Naive thymus-derived CD4-positive, alpha-beta T cell (primary cell): Measurements from ENCODE around the gene EXOC6B. TPM values are rescaled to one million over a fixed set of nuclear protein-coding genes. Genes with fewer than 3 reads are reported as not detected.

Experiments
- ATAC-seq: fragments of 150-1000 bp; cut with Tn5 transposase; 2 replicates; pipeline ENCODE4 v1.10.0; 2021; ENCODE audit warnings: mild to moderate bottlenecking, moderate library complexity
- CTCF ChIA-PET: fragments of 350-600 bp; sonication (Branson Sonifier 250); formaldehyde crosslinking; loops from one replicate; lab custom pipeline; 2021; ENCODE audit warnings: antibody characterized with exemption; lab: Charles Lee
- POLR2A ChIA-PET: fragments of 350-600 bp; sonication (Branson Sonifier 250); formaldehyde crosslinking; loops from one replicate; lab custom pipeline; 2021; ENCODE audit warnings: antibody characterized with exemption, inconsistent platforms; lab: Charles Lee
- DNase-seq, 9 donors: peaks; one replicate each; pipeline versions ENCODE4 v3.0.0 to v3.0.0-alpha.2; 2020 to 2022; ENCODE audit warnings: mixed read lengths in 1 of 9
- H3K27ac ChIP-seq: one replicate; pipeline ENCODE4 v1.7.0; 2013; ENCODE audit warnings: mild to moderate bottlenecking, low read depth, low read length, moderate library complexity
- H3K27me3 ChIP-seq, 2 donors: one replicate each; pipeline ENCODE4 v1.7.0; 2013; ENCODE audit warnings: low read length in 2 of 2, mild to moderate bottlenecking in 2 of 2, moderate library complexity in 2 of 2; ENCODE audit not compliant: control insufficient read depth in 2 of 2, insufficient read depth in 2 of 2
- H3K36me3 ChIP-seq, 3 experiments: 1 replicate in 2 of 3; 2 replicates in 1 of 3; pipeline ENCODE4 v1.7.0; 2013; ENCODE audit warnings: low read length in 3 of 3, mild to moderate bottlenecking in 3 of 3, moderate library complexity in 1 of 3; ENCODE audit not compliant: insufficient read depth in 3 of 3, control insufficient read depth in 2 of 3
- H3K4me1 ChIP-seq, 2 donors: one replicate each; pipeline ENCODE4 v1.7.0; 2013; ENCODE audit warnings: low read length in 2 of 2, mild to moderate bottlenecking in 2 of 2, moderate library complexity in 1 of 2; ENCODE audit not compliant: control insufficient read depth in 2 of 2, insufficient read depth in 2 of 2
- H3K4me3 ChIP-seq: 2 replicates; pipeline ENCODE4 v1.7.0; 2013; ENCODE audit warnings: mild to moderate bottlenecking, low read length
- H3K9me3 ChIP-seq, 3 experiments: 1 replicate in 2 of 3; 2 replicates in 1 of 3; pipeline ENCODE4 v1.7.0; 2013; ENCODE audit warnings: low read length in 3 of 3; ENCODE audit not compliant: control insufficient read depth in 2 of 3
- H3K27ac Mint-ChIP-seq, 9 donors: one replicate each; pipeline ENCODE4 v1.8.0; 2020 to 2022; ENCODE audit warnings: mixed read lengths in 9 of 9, mild to moderate bottlenecking in 8 of 9, moderate library complexity in 5 of 9, inconsistent platforms in 2 of 9
- H3K27me3 Mint-ChIP-seq, 5 donors: one replicate each; pipeline ENCODE4 v1.8.0; 2021 to 2022; ENCODE audit warnings: mixed read lengths in 5 of 5, mild to moderate bottlenecking in 1 of 5
- H3K36me3 Mint-ChIP-seq, 5 donors: one replicate each; pipeline ENCODE4 v1.8.0; 2020 to 2022; ENCODE audit warnings: mixed read lengths in 5 of 5, mild to moderate bottlenecking in 3 of 5, inconsistent platforms in 1 of 5
- H3K4me1 Mint-ChIP-seq, 7 donors: one replicate each; pipeline ENCODE4 v1.8.0; 2020 to 2022; ENCODE audit warnings: mixed read lengths in 7 of 7, mild to moderate bottlenecking in 3 of 7, inconsistent platforms in 1 of 7
- H3K4me3 Mint-ChIP-seq, 10 donors: one replicate each; pipeline ENCODE4 v1.8.0; 2020 to 2022; ENCODE audit warnings: mild to moderate bottlenecking in 10 of 10, mixed read lengths in 10 of 10, moderate library complexity in 6 of 10, inconsistent platforms in 2 of 10
- H3K9me3 Mint-ChIP-seq, 11 donors: one replicate each; pipeline ENCODE4 v1.8.0; 2020 to 2022; ENCODE audit warnings: mixed read lengths in 11 of 11, mild to moderate bottlenecking in 4 of 11, inconsistent platforms in 1 of 11, moderate library complexity in 1 of 11
- intact Hi-C, 2 donors: fragments of 100-400 bp; cut with micrococcal nuclease; formaldehyde crosslinking; loops; one replicate each; pipeline ENCODE4 v1.15.1; 2023
- polyA plus RNA-seq, 2 donors: library from polyadenylated mRNA; unstranded; fragments of 300-500 nt; fragmentation: Illumina TruSeq; gene quantifications; one replicate each; pipeline ENCODE4 v1.2.3, GENCODE V29; 2021
- total RNA-seq, 6 experiments: library from RNA in 5 of 6; stranded (reverse) in 5 of 6; gene quantifications; 1 replicate in 5 of 6; 2 replicates in 1 of 6; pipeline ENCODE4 v1.2.3 and lab custom pipeline; 2021 to 2026

The EXOC6B gene
- 10 to 100 TPM; 14.3 to 21.9 (median 18.0) TPM for total RNA-seq
- polyA plus RNA-seq, result 1 to 10 TPM; 3.5 to 3.8 TPM
- total RNA-seq (lab: John Stamatoyannopoulos, UW), result 31.0 reads per million, percentile 60 among the genes with 10 or more reads in this experiment

DNA sequence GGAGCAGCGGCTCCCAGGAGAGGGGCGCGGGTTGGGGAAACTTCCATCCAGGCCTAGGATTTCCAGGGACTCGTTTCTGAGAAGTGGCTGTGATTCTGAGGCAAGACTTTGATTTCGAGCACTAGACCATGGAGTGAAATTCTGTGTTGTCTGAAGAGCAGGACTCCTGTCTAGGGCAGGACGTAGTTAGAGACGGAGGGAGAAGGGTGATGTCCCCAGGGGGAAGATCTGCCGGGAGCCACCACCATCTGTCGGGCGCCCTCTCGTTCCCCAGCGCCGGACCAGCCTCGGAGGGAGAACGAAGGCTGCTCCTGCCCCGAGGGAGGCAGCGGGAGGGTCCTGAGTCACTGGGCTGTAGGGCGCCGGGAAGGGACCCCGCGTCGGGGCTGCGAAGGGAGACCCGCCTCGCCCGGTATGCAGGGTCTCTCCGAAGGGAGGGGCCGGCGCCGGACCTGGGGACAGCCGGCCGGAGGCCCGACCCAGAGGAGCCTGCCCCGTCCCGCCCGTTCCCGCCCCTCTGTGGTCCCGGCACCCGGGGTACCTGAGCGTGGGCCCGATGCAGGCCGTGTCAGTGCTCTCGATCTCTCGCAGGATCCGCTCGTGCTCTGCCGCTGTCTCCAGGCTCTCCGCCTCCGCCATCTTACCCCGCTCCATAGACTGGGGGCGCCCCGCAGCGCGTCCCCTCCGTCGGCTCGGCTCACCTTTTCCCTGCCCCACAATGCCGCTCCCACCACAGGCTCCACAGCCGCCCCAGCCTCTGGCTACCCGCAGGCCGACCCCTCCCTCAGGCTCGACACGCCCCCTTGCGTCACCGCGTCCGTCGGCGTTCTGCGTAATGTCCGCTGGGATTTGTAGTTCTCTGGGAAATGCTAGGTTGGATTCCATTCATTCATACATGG, at the start of gene EXOC6B:
TSS of gene EXOC6B (minus strand) at position 777 of the 899 bp plus-strand sequence.
- peak; percentile 96 for ATAC-seq
- H3K9me3 Mint-ChIP-seq, result peaks cover 0 to 2% (median 0%) of the 10 kb centered on the region in 11 donors
- POLR2A ChIA-PET, result interaction anchor here (0.7 to 1.2 kb wide), 2 partner anchors 12 to 30 kb away, joined by 3 read pairs; no protein-coding TSS in a partner anchor
- Histone ChIP-seq H3K27ac (peak within 1 kb of the TSS; percentile 69), H3K36me3 (peaks cover 0 to 7% (median 0%) of the 10 kb centered on the region in 3 experiments), H3K9me3 (no peaks in the 10 kb centered on the region), H3K4me1 (peaks cover 14 to 19% of the 10 kb centered on the region in 2 donors), H3K4me3 (peak within 1 kb of the TSS; percentile 70), H3K27me3 (no peaks in the 10 kb centered on the region)
- peak within 1 kb of the TSS; percentile 70 to 96 (median 92) for H3K27ac Mint-ChIP-seq
- CTCF ChIA-PET, result no interaction called here
- peaks cover 0 to 12% (median 5%) of the 10 kb centered on the region in 5 donors for H3K27me3 Mint-ChIP-seq
- peak within 1 kb of the TSS; percentile 88 to 99 (median 98) for H3K4me3 Mint-ChIP-seq
- H3K4me1 Mint-ChIP-seq, result peaks cover 24 to 48% (median 45%) of the 10 kb centered on the region in 7 donors
- peak; percentile 78 to 87 (median 84) for DNase-seq
- H3K36me3 Mint-ChIP-seq, result peaks cover 3 to 12% (median 8%) of the 10 kb centered on the region in 5 donors
- intact Hi-C loops, result loop anchor here (1.0 to 5.0 kb wide), 12 partner anchors 36 to 1599 kb away; partner anchors contain the start of genes SFXN5 (in 2 of the 2), ALMS1 (in 1 of the 2), CCT7 (in 1 of the 2) and PAIP2B (in 1 of the 2)

DNA sequence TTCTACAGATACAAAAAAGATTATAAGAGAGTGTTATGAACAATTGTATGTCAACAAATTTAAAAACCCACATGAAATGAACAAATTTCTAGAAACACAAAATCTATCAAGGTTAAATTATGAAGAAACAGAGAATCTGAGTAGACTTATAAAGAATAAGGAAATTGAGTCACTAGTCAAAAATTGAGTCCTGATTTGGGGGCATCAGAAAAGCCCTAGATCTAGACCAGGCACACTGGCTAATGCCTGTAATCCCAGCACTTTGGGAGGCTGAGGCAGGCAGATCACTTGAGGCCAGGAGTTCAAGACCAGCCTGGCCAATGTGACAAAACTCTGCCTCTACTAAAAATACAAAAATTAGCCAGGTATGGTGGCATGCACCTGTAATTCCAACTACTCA, 46.0 kb upstream of the EXOC6B start:
- Histone ChIP-seq H3K4me1 (no peaks in the 10 kb centered on the region), H3K36me3 (no peaks in the 10 kb centered on the region), H3K4me3 (no peak overlapping the region), H3K27me3 (peaks cover 0 to 10% of the 10 kb centered on the region in 2 donors), H3K9me3 (no peaks in the 10 kb centered on the region), H3K27ac (no peak overlapping the region)
- POLR2A ChIA-PET, result no interaction called here
- peaks cover 0 to 18% (median 8%) of the 10 kb centered on the region in 11 donors for H3K9me3 Mint-ChIP-seq
- no peak overlapping the region for H3K4me3 Mint-ChIP-seq
- no peaks in the 10 kb centered on the region for H3K36me3 Mint-ChIP-seq
- no peak overlapping the region for H3K27ac Mint-ChIP-seq
- DNase-seq (no peak), ATAC-seq (no peak)
- intact Hi-C loops, result no loop called here
- CTCF ChIA-PET, result interaction anchor here (1.2 to 1.3 kb wide), 2 partner anchors 9 to 11 kb away, joined by 4 to 5 read pairs; no protein-coding TSS in a partner anchor
- no peaks in the 10 kb centered on the region for H3K4me1 Mint-ChIP-seq
- peaks cover 44 to 58% (median 50%) of the 10 kb centered on the region in 5 donors for H3K27me3 Mint-ChIP-seq

DNA sequence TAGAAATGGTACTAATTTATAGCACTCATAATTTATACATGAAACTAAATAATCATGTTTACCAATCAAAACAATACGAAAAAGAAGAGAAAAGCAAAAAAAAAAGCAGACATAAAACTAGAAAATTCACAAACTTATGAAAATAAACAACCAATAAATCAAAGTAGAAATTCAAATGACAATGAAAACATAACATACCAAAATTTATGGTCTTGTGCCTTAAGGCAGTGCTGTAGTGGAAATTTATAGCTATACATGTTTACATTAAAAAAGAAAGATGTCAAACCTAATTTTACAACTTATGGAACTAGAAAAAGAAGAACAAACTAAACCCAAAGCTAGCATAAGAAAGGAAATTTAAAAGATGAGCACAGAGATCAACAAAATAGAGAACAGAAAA, 45.2 kb upstream of the EXOC6B start:
- CTCF ChIA-PET, result interaction anchor here (0.9 to 1.3 kb wide), 3 partner anchors 8 to 101 kb away, joined by 3 to 5 read pairs (median 4); no protein-coding TSS in a partner anchor
- H3K4me1 ChIP-seq, result no peaks in the 10 kb centered on the region
- H3K4me1 Mint-ChIP-seq, result no peaks in the 10 kb centered on the region

GRCh38 chr2:72864500-72864899, 38.7 kb upstream of the EXOC6B start:
- H3K27ac ChIP-seq, result no peak overlapping the region
- intact Hi-C loops, result loop anchor here (5.0 kb wide), 2 partner anchors 53 to 942 kb away; partner anchors contain the start of gene EMX1 (in 1 of the 2)
- H3K9me3 ChIP-seq, result no peaks in the 10 kb centered on the region
- H3K4me3 ChIP-seq, result no peak overlapping the region
- Mint-ChIP-seq H3K27me3 (peaks cover 37 to 65% (median 59%) of the 10 kb centered on the region in 5 donors), H3K27ac (no peak overlapping the region), H3K36me3 (no peaks in the 10 kb centered on the region), H3K4me3 (no peak overlapping the region), H3K4me1 (peaks cover 3 to 11% (median 8%) of the 10 kb centered on the region in 7 donors), H3K9me3 (no peaks in the 10 kb centered on the region)
- no peak for ATAC-seq
- peaks cover 4% of the 10 kb centered on the region in 2 donors for H3K4me1 ChIP-seq
- ChIA-PET POLR2A (no interaction called here), CTCF (interaction anchor here (0.7 to 1.7 kb wide), 2 partner anchors 92 to 313 kb away, joined by 3 to 6 read pairs; no protein-coding TSS in a partner anchor)
- H3K36me3 ChIP-seq, result no peaks in the 10 kb centered on the region
- H3K27me3 ChIP-seq, result peaks cover 5 to 9% of the 10 kb centered on the region in 2 donors
- DNase-seq, result no peak

More for the DNA sequence above, 45.2 kb upstream of the EXOC6B start:
- Mint-ChIP-seq H3K36me3 (no peaks in the 10 kb centered on the region), H3K9me3 (peaks cover 0 to 18% (median 8%) of the 10 kb centered on the region in 11 donors), H3K4me3 (no peak overlapping the region), H3K27ac (no peak overlapping the region), H3K27me3 (peaks cover 49 to 62% (median 55%) of the 10 kb centered on the region in 5 donors)
- intact Hi-C loops, result no loop called here
- ATAC-seq (no peak), DNase-seq (no peak)
- peaks cover 0 to 10% of the 10 kb centered on the region in 2 donors for H3K27me3 ChIP-seq
- no peak overlapping the region for H3K4me3 ChIP-seq
- POLR2A ChIA-PET, result no interaction called here
- H3K9me3 ChIP-seq, result no peaks in the 10 kb centered on the region
- no peaks in the 10 kb centered on the region for H3K36me3 ChIP-seq
- H3K27ac ChIP-seq, result no peak overlapping the region

DNA sequence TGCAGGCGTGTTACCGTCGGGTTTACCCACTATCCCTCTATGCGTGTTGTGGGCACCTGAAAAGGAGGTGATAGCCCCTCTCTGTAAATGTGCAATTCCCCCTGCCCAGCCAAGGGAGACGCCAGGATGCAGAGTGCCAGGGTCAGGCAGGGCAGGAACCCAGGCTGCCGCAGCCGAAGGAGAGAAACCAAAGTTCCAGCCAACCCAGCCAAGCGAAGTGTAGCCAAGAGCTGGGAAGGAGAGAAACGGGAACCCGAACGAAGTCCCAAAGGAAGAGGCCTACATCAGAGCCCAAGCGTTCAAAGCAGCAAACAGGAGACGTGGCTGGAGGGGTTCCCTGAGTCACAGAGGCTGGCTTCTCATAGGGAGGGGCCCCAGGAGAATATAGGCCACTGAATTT, 37.2 kb upstream of the EXOC6B start:
- ChIA-PET CTCF (interaction anchor here (0.7 to 4.1 kb wide), 4 partner anchors 8 to 91 kb away, joined by 4 to 22 read pairs (median 5); no protein-coding TSS in a partner anchor), POLR2A (no interaction called here)
- Mint-ChIP-seq H3K4me1 (peaks cover 3 to 11% (median 8%) of the 10 kb centered on the region in 7 donors), H3K9me3 (no peaks in the 10 kb centered on the region), H3K27me3 (peaks cover 27 to 61% (median 58%) of the 10 kb centered on the region in 5 donors), H3K27ac (no peak overlapping the region), H3K36me3 (no peaks in the 10 kb centered on the region), H3K4me3 (peak overlapping the region in 2 of 10 donors; percentile 69)
- intact Hi-C loops, result loop anchor here (2.0 to 5.0 kb wide), 6 partner anchors 38 to 1314 kb away; partner anchors contain the start of gene EMX1 (in 1 of the 2)
- Histone ChIP-seq H3K27ac (no peak overlapping the region), H3K9me3 (no peaks in the 10 kb centered on the region), H3K4me1 (peaks cover 4% of the 10 kb centered on the region in 2 donors), H3K27me3 (peaks cover 4 to 5% of the 10 kb centered on the region in 2 donors), H3K4me3 (no peak overlapping the region), H3K36me3 (no peaks in the 10 kb centered on the region)
- DNase-seq, result no peak
- no peak for ATAC-seq
